Right ventricle myocardium superior (tissue), 1 donor: ENCODE measurements around the gene SLC48A1. TPM values are rescaled to one million over a fixed set of nuclear protein-coding genes. Genes with fewer than 3 reads are reported as not detected.
A peak's percentile ranks its signal among the peaks of the same experiment; 100 is the strongest.

Experiments used
- ATAC-seq: fragments of 200-7000 bp; cut with Tn5 transposase; one replicate; pipeline ENCODE4 v1.9.1; 2020; ENCODE audit warnings: mild to moderate bottlenecking; ENCODE audit not compliant: poor library complexity
- DNase-seq: peaks from one replicate; pipeline ENCODE4 v3.0.0-alpha.2; 2020
- intact Hi-C: fragments of 100-400 bp; cut with DNase I; formaldehyde crosslinking; loops from one replicate; pipeline ENCODE4 v1.11.2; 2022
- total RNA-seq: library from RNA; stranded (reverse); fragmentation: NEBNext Ultra II Directional; extraction: Animal tissue kit (Norgen Biotek cat#: 25700); gene quantifications from one replicate; pipeline ENCODE4 v1.2.1, GENCODE V29; 2021
- donor health status: DM: no; HTN: yes; CAD: no; lungs with severe emphysema.

The SLC48A1 gene
- total RNA-seq, 1 donor from 2014 or later, result 26.8 TPM

DNA sequence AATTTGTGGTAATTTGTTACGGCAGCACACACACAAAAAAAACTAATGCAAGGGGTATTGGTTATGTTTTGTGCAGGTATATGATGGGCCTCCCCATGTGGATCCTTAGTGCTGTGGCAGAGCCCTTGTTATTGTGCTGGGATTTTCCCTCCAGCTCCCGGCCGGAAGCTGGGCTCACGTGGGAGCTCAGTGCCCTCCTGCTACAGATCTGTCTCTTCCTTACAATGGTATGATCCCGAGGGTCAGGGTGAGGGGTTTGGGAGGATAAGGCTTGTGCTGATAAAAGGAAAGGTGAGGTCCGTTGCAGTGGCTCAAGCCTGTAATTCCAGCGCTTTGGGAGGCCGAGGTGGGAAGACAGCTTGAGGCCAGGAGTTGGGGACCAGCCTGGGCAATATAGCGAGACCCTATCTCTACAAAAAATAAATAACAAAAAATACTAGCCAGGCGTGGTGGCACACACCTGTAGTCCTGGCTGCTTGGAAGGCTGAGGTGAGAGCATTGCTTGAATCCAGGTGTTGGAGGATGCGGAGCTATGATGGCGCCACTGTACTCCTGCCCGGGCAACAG, 861 bp upstream of the SLC48A1 start:
- DNase-seq (no peak), ATAC-seq (no peak)
- intact Hi-C loops, result no loop called here

DNA sequence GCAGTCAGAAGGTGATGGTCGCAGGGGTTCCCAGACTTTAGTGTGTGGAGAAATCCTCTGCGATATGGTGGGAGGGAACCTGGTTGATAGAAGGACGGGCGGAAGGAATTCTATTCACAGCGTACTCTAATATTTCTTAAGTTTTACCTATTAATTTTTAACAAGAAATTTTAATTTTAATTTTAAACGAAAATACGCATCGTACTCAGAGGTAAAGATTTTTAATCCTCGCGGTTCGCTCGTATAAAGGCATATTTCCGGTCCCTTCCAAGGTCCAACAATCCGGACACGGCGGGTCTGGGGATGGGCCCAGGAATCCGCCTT, 338 bp upstream of the SLC48A1 start:
- no peak for DNase-seq
- intact Hi-C loops, result no loop called here
- no peak for ATAC-seq

DNA sequence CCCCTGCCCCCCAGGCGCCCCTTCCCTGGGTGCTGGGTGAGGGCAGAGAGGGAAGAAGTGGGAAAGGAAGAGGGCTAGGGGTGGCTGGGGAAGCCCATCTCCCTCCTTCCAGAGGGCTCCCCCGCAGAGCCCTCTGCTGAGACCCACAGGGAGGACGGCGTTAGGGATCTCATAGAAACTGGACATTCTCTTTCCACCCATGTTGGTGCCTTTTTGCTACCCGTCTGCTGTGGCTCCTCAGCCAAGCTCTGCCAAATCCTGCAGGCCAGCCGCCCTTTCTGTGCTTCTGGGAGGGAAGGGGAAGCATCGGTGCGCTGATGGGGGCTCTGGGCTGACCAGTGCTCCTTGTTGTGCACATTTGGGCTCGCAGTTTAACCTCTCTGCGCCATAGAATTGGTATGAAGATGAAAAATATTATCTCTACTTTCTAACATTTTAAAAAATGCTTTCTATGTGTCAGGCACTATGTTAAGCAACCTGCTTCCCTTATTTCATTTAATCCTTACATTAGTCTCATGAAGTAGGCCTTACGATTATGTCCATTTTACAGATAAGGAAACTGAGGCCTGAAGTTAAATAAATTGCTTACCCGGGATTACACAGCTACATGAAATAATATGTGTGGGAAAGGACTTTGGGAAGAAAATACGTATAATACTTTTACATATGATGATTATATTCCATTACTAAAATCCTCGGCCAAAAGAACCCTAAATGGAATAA, 981 bp downstream of the SLC48A1 start:
- ATAC-seq (peak; percentile 4), DNase-seq (no peak)
- intact Hi-C loops, result no loop called here

DNA sequence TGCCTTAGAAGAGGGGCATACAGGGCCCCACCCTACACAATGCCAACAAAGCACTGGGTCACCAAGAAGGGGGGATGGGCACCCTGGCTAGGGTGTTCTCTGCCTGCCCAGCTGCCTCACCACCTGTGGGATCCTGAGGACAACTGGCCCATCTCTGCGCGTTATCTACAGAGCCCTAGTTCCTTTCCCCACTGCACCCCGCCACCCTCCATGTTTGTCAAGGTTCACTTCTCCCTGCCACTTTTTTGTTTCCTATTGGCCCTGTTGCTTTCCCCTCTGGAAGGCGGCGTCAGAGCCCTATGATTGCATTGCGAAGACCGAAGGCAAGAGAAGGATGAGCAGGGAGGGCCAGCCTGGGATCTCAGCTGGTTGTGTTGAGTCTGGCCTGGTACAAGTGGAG, 1.6 kb downstream of the SLC48A1 start:
- intact Hi-C loops, result loop anchor here (5.0 kb wide), 1 partner anchor 63 kb away; no protein-coding TSS in a partner anchor
- ATAC-seq, result no peak
- DNase-seq, result no peak

DNA sequence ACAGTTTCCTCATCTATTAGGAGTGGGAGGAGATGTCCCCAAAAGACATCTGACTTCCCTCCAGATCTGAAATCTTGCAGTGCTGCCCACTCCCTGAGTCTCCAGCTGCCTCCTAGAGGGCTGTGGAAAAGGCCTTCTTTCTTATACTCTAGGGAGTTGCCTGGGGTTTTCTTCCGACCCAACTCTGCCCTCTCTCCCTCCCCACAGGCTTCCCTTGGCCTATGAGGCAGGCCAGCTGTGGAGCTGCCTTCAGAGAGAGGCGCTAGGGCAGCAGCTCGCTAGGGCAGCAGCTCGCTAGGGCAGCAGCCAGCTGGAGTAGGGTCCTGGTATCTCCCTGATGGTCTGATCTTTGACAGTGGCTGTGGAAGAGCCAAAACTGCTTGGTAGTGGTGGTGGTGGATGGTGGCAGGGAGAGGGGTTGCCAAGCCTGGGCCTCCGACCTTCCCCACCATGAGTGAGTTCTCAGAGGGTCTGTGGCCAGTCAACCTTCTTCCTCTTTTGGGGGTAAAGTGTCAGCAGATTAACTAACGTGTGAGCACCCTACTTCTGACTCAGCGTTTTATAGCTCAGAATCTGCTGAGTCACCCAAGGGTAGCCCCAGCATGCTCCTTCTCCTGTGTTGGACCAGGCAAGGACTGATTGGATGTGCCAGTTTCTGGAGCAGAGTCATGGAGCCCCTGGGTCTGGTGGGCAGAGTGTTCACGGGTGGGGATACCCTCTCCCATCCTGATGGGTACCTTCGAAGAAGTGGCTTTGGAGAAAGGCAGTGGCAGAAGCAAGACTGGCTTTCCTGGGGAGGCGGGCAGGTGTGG, 2.3 kb downstream of the SLC48A1 start:
- no peak for ATAC-seq
- no peak for DNase-seq

DNA sequence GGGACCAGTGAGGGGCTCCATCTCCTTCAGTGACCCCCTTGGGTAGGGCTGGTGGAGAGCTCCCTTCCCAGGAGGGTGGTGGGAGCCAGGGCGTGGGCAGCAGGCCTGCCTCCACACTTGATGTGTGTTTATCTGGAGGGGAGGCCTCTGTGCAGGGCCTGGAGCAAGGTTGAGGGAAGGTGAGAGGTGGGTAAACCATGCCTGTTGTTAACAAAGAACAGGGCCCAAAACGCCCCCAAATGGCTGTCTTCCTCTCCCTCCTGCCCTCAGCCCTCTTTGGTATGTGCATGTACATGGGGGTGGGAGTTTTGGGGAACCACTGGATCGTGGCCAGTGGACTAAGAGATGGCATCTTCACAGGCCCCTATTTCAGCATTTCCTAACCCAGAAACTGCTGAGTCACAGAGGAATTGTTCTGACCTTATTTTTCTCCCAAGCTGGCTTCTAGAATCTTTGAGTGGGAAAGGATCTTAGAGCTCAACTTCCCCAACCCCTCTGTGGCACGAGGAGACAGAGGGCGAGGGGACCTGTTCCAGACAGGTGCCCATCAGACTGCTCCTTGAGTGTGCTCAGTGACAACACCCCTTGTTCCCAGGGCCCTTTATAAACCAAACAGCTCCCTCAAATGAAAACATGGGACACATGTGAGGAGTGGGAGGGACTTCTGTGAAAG, 3.6 kb downstream of the SLC48A1 start:
- ATAC-seq, result no peak
- intact Hi-C loops, result loop anchor here (2.0 to 5.0 kb wide), 2 partner anchors 60 to 61 kb away; no protein-coding TSS in a partner anchor
- no peak for DNase-seq

More for the DNA sequence above, 2.3 kb downstream of the SLC48A1 start:
- intact Hi-C loops, result loop anchor here (5.0 kb wide), 1 partner anchor 62 kb away; no protein-coding TSS in a partner anchor

DNA sequence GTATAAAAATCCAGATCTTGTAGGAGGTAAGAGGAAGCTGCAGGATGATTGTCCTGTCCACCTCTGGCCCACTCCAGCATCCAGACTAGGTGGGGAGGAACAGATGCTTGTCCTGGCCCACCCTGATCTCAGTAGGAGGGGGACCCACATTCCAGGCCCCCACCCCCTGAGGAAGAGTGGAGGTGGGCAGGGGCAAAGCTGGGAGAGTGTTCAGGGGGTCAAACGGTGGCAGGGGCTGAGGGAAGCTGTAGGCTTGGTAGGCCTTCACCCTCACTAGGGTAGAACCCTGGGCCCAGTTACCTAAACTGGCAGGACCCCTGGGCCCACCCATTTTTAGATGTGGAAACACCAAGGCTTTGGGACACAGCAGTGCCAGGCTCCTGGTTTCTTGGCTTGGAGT, 4.1 kb downstream of the SLC48A1 start:
- ATAC-seq (no peak), DNase-seq (no peak)
- intact Hi-C loops, result loop anchor here (2.0 to 5.0 kb wide), 2 partner anchors 60 kb away; no protein-coding TSS in a partner anchor

DNA sequence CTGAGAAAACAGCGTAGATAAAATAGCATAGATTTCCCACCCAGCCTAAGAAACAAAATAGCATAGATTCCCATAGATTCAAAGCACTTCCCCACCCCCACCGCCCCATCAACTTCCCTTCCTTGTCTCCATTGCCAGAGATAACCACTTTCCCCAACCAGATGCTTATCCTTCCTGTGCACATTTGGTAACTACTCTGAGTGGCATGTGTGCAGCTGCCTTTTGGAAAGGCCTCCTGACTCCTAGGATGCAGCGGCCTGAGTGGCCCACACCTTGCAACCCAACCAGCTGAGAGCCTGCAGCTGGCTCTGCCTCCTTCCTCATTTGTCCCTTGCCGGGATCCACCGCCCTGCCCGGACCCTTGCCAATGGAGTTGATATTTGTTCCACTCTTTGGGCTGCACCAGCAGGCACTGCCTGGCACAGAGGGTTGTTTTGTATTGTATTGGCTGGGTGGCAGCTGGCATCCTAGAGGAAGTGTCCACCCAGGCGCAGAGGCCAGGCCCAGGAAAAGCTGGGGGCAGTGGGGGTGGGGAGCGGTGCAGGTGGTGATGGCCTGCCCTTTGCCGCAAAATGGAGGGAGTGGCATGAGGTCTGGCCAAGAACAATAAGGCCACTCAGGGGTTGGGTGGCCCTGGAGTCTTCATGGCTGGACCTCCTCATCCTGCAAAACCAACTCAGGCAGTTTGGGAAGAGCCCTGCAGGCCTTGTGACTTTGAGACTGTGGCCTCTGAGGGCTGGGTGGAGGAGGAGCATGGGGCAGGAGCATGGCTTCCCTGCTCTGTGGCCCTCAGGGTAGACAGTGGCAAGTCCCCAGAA, 4.9 kb downstream of the SLC48A1 start:
- peak; percentile 78 for DNase-seq
- peak; percentile 8 for ATAC-seq
- intact Hi-C loops, result loop anchor here (2.0 to 5.0 kb wide), 2 partner anchors 59 to 61 kb away; no protein-coding TSS in a partner anchor

DNA sequence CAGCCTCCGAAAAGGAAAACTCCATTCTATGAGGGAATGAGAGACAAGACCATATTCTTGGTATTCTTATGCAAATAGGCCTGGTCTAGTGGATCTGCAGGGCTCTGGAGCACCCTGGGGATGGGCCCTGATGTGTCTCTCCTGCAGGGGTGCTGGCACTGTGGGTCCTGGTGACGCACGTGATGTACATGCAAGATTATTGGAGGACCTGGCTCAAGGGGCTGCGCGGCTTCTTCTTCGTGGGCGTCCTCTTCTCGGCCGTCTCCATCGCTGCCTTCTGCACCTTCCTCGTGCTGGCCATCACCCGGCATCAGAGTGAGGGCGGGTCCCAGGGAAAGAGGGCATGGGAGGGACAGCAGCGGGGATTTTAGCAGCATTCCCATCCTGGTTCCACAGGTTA, 5.8 kb downstream of the SLC48A1 start:
- no peak for ATAC-seq
- intact Hi-C loops, result loop anchor here (5.0 kb wide), 1 partner anchor 58 kb away; no protein-coding TSS in a partner anchor
- no peak for DNase-seq

DNA sequence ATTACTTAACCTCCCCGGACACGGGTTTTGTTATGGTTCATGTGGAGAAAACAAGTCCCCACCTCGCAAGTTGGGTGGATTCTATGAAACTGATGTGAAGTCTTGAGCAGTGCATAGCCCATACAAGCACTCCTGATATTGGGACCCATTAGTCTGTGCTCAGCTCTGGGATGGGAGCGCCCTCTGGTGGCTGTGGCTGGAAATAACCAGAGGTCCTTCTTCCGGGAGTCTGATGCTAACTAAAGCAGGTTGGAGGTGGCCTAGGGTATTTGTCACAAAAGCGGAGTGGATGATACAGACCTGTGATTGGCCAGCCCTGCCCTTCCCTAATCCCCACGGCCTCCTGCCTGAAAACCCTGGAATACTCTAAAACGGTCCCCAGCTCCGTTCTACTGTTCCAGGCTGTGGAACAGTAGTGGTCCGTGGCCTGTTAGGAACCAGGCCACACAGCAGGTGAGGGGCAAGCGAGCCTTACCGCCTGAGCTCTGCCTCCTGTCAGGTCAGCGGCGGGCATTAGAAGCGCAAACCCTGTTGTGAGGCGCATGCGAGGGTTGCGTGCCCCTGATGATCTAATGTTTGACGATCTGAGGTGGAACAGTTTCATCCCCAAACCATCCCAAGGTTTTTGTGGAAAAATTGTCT, 6.4 kb downstream of the SLC48A1 start:
- intact Hi-C loops, result loop anchor here (5.0 kb wide), 1 partner anchor 58 kb away; no protein-coding TSS in a partner anchor
- ATAC-seq (peak; percentile 76), DNase-seq (peak; percentile 93)

DNA sequence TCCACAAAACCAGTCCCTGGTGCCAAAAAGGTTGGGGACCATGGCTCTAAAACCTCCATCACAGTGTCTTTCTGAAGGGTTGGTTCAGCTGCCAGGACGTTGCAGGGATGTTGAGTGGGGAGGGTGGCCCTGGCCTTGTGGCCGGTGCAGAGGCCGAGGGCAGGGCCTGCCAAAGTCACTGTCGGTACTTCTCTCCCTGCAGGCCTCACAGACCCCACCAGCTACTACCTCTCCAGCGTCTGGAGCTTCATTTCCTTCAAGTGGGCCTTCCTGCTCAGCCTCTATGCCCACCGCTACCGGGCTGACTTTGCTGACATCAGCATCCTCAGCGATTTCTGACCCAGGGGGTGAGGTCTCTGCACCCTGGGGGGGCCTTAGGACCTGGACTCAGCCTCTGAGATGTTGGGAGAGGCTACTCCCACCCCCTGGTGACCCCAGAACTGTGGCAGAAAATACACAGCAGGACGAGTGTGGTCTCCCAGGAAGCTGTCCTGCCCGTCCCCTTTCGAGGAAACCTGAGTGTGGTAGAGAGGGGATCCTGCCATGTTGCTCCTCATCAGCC, 7.0 kb downstream of the SLC48A1 start:
- DNase-seq, result no peak
- peak; percentile 6 for ATAC-seq
- intact Hi-C loops, result loop anchor here (5.0 kb wide), 1 partner anchor 57 kb away; no protein-coding TSS in a partner anchor

DNA sequence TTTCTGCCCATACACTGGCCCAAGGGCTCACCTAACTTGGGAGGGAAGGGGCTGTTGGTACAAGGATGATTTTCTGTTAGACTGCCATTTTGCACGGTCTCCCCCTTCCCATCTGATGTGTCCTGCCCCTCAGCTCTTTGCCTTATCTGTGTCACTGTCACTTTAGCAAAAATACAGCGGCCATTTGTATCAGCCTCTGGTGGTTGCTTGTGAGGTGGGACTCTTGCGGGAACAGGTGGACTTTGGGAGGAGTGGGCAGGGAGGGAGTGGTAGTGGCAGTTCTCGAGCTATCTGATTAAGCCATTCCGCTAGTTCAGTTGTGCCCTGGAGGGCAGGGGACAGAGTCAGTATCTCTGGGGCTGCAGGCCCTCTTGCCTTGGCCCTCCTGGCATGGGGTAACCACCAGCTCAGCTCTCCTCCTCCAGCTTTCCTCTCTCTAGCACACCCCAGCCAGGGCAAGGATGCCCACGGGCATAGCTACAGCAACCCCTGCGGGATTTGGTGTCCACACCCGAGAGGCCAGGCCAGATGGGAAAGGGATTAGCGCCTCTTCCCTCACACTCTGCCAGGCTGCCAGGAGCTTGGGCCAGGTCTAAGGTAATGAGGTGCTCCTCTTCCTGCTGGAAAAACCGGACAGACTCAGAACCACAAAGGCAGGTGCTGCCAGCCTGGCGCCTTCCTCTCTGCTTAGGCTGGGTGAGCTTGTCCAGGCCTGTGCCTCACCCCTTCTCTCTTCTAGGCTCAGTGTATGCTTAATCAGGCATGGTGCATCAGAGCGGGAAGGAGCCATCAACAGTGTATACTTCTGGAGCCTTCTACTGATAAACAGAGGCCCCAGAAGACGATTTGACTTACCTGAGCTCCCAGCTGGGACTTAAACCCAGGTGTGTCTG, 8.7 kb downstream of the SLC48A1 start:
- DNase-seq, result peak; percentile 34
- no peak for ATAC-seq
- intact Hi-C loops, result no loop called here

DNA sequence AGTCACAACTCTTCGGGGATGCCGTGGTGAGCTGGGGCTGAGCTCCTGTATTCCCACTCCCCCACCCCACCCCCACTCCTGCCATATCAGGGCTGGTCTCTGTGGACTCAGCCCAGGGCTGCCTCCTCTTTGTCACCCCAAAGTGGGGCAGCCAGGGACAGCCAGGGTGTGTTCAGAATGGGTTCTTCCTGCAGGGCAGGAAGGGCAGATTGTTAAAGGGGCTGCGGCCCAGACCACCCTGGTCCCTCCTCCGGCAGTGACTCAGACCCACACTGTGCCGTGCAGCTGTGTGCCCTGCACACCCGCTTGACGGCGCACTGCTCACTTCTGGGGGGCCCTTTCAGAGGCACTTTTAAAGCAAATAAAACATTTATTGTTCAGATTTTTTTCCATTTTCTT, 9.3 kb downstream of the SLC48A1 start:
- peak; percentile 38 for DNase-seq
- no peak for ATAC-seq
- intact Hi-C loops, result no loop called here

DNA sequence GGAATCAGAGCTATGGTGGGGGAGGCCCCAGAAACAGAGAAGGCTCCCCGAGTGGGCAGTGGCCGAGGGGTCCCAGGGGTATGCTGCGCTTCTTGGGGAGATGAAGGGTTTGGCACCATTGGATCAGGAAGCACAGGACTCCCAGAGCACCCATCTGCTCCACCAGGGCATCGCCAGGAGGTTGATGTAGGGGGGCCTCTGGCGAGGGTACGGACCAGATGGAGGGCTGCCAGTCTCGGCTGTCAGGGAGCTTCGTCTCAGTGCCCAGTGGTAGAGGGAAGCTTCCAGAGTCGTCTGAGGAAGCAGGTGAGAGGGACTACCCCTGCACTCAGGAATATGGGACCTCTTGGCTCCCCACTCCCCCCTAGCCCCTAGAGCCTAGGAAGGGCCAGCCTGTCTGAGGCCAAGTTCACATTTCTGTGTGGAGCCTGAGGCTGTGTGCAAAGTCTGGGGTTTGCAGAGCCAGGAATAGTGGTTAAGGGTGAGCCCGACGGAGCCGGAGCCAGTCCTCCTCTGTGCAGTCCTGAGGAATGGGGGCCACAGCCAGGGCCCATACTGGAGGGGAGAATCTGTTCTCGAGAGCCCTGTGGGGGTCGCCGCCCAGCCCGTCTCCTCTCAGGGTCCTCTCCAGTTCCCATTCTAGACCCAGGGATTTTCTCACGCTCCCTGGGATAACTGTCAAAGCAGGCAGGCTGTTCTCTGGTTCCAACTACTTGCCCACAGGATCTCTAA, 10.2 kb downstream of the SLC48A1 start:
- peak; percentile 38 for DNase-seq
- intact Hi-C loops, result no loop called here
- ATAC-seq, result no peak
